Muscle of arm (tissue), 12 donors: ENCODE results near the gene NT5E. TPM values are rescaled to one million over a fixed set of nuclear protein-coding genes. Genes with fewer than 3 reads are reported as not detected.
A peak's percentile ranks its signal among the peaks of the same experiment; 100 is the strongest.

Experiments used
- DNase-seq: peaks from one replicate; pipeline ENCODE4 v3.0.0-alpha.2; 2013
- polyA plus RNA-seq, 12 donors: library from polyadenylated mRNA; unstranded; fragments of 120-200 nt; gene quantifications; one replicate each; pipeline ENCODE4 v1.2.1, GENCODE V29; 2013; ENCODE audit not compliant: insufficient read length in 12 of 12

Gene NT5E
- polyA plus RNA-seq, 12 donors = 21.1 to 56.0 (median 29.1) TPM; not detected in 1

DNA sequence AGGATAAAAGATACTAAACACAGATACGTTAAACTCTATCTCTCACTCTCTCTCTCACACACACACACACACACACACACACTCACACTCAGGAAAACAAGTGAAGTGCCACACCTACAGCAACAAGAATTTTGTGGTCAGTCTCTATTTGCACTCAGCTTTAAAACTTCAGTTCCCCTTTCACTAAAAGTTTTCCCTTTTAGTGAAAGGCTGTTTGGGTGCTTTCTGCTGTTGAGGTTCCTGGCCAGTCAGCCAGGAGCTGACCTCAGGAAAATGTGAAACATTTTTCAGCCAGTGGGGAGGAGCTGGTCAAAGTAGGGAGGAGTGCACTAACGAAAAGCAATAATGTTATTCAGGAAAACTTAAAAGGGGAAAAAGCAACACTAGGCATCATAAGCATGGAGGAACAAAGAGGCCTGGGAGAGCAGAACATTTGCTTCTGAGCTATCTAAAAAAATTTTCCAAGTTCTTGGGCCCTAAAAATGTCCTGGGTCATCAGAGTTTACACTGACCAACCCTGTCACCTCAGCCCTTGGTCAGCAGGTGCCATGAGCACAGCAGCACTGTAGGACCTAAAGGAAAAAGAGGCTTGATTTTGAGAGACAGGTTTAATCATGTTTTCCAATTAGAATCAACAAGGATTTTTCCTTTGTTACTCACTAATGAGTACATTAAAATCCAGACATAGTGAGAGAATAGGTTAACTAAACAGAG lies 30.7 kb upstream of the NT5E start:
- DNase-seq = no peak

DNA sequence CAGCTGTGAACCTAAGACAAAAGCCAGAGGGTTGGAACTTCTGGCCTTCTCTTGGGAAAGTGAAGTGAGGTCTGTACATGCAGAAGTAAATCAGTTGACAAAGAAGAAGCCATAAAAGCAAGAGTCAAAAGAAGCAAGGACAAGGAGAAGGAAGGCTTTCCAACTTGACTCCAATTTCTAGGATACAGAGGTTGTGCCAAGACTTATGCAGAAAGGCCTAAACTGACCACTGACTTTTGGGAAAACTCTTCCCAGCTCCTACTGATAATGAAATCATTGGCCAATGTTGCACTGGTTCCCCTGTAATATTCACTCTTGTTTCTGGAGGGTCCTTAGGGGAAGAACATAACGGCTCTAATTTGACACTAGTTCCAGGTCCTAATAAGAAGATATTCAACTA lies 29.3 kb upstream of the NT5E start:
- DNase-seq = no peak

DNA sequence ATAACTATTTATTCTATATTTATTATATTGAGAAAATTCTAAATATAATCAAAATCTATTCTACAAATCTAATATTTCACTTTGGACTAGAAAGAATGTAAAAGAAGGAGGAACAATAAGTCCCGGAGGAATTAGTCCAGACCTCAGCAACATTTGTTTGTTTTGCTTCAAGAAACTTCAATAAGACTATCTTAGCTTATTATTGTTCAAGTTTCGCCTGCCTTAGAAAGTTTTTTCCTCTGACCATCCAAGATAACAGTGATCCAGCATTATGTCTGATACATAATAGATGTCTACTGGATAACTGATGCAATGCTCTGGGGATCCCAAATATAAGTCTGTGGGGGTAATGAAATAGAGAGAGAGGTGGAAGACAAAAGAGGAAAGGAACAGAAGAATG lies 28.7 kb upstream of the NT5E start:
- no peak for DNase-seq

DNA sequence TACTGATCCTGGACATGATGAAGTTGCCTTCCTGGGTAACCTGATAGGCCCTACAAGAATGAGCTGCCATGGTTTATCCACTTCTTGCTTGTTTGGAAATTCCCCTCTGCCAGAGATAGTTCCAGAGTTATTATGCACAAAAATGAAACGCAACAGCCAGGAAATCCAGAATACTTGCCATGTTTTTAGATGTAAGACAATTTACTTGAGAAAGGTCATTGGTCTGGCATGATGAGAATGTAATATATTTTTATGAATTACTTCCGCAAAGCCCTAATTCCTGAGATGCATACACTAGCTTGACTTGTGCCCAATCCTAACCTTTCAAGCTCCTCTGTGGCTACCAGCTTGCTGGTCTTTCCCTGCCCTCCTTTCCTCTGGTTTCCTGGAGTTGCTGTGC lies 27.9 kb upstream of the NT5E start:
- DNase-seq = no peak

DNA sequence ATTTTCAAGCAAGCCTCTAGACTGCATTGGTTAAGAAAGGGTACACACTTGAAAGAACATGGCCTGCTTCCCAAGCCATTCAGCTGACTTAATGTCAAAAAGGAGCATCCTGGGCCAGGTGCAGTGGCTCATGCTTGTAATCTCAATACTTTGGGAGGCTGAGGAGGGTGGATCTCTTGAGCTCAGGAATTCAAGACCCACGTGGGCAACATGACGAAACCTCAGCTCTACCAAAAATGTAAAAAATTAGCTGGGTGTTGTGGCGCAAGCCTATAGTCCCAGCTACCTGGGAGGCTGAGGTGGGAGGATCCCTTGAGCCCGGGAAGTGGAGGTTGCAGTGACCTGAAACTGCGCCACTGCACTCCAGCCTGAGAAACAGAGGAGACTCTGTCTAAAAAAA lies 26.9 kb upstream of the NT5E start:
- DNase-seq = no peak

DNA sequence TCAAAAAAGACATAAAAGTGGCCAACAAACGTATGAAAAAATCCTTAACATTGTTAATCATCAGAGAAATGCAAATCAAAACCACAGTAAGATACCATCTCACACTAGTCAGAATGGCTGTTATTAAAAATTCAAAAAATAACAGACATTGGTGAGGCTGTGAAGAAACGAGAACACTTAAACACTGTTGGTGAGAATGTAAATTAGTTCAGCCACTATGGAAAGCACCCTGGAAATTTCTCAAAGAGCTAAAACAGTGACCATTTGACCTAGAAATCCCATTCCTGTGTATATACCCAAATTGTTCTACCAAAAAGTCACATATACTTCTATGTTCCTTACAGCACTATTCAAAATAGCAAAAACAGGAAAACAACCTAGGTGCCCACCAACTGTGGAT lies 24.9 kb upstream of the NT5E start:
- DNase-seq = no peak

GRCh38 chr6:85425997-85426396 lies 23.9 kb upstream of the NT5E start:
- DNase-seq = no peak

GRCh38 chr6:85428486-85428885 lies 21.4 kb upstream of the NT5E start:
- no peak for DNase-seq

GRCh38 chr6:85429346-85429745 lies 20.5 kb upstream of the NT5E start:
- no peak for DNase-seq

DNA sequence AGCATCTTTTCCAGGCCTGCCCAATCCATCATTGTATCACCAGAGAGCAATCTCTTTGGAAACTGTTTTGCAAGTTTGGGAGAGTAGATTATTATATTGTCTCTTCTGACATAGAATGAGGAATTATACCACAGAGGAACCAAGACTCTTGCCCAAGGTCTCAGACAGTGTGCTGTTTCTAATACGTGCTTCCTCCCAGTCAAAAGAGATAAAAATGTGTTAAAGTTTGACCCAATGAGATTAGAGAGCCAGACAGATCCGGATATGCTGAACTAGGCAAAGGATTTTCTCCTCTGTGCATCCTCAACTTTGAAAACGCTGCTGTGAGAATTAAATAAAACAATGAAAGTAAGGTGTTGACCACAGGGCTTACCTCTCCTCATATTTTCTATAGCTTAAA lies 18.6 kb upstream of the NT5E start:
- no peak for DNase-seq

DNA sequence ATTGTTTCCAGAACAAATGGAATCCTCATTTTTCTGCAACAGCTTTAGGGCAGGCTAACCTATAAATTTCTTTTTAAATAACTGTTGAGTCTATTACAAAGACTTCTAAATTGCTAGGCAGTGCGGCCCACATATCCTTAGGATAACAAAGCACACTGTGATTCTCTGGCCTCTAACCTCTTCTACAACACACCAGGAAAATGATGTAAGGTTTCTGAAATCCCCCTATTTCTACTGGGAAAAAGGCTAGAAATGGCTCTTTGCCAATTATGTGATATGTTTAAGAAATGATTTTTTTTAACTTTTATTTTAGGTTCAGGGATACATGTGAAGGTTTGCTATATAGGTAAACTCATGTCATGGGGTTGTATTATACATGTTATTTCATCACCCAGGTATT lies 17.3 kb upstream of the NT5E start:
- DNase-seq = no peak

DNA sequence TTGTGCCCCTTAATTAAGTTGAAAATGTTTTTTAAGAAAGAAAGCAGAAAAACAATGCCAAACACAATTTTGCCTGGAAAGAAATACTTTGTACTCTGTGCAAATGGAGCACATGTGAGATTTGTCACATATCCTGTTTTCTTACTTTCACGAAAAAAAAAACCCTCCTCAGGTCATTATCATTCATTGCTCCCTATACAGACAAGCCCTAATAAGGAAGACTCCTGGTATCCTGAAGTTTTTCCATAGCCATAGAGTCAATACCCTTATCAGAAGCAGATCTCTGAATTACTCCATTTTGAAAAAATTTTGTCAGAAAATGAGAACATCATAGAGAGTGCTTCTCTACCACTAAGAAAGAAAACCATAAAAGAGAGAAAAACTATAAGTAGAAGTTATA lies 14.0 kb upstream of the NT5E start:
- DNase-seq = no peak

DNA sequence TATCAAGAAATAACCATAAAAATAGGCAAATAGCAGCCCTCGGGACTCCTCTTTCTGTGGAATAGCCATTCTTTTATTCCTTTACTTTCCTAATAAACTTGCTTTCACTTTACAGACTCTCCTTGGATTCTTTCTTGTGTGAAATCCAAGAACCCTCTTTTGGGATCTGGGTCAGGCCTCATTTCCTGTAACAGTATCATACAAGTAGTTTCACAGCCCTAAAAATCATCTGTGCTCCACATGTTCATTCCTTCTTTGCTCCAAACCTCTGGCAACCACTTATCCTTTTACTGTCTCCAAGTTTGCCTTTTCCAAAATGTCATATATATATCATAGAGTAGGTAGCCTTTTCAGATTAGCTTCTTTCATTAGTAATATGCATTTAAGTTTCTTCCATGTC lies 13.5 kb upstream of the NT5E start:
- DNase-seq = peak; percentile 90

DNA sequence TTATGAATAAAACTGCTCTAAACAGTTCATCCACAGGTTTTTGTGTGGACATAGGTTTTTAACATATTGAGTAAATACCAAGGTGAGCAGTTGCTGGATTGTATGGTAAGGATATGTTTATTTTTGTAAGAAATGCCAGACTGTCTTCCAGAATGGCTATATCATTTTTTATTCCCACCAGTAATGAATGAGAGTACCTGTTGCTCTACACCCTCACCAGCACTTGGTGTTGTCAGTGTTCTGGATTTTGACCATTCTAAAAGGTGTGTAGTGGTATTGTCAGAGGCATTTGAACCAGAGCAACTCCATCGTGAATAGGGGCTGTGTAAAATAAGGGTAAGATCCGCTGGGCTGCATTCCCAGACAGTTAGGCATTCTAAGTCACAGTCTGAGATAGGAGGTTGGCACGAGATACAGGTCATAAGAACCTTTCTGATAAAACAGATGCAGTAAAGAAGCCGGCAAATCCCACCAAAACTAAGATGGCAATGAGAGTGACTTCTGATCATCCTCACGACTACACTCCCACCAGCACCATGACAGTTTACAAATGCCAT lies 12.9 kb upstream of the NT5E start:
- DNase-seq = no peak

GRCh38 chr6:85443349-85444117 lies 6.3 kb upstream of the NT5E start:
- DNase-seq = no peak

GRCh38 chr6:85449388-85449817 lies 480 bp upstream of the NT5E start:
- peak; percentile 74 for DNase-seq

- no peak for DNase-seq
Measured at GRCh38 chr6:85451565-85452306, 1.9 kb downstream of the NT5E start.

GRCh38 chr6:85452441-85452881 lies 2.6 kb downstream of the NT5E start:
- DNase-seq = no peak

GRCh38 chr6:85453052-85453451 lies 3.2 kb downstream of the NT5E start:
- DNase-seq = no peak

- DNase-seq = no peak
Measured at GRCh38 chr6:85453490-85453889, 3.6 kb downstream of the NT5E start.

GRCh38 chr6:85455471-85456026 lies 5.7 kb downstream of the NT5E start:
- DNase-seq = no peak

DNA sequence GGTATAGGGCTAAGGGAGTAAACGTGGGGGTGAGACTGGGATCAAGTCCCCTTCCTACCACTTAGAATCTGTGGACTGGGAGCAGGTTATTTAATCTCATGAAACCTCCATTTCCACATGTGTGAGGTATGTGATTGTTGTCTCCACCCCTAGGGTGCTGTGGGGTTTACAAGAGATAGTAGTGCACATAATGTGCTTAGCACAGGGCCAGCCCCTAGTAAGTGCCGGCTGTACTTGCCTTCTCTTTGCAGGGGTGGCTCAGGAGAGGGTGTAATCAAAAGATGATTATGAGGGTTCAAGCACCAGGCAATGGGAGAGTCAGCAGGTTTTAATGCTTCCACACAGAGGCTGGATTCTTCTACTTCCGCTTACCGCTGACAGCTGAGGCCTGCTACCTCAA lies 6.9 kb downstream of the NT5E start:
- no peak for DNase-seq
